Retinal pigment epithelial cell (primary cell): ENCODE data around the gene KIAA0513.

ENCODE experiments used
- DNase-seq: peaks from one replicate; pipeline ENCODE4 v3.0.0-alpha.2; 2010; ENCODE audit warnings: low read depth
- H3K4me3 ChIP-seq: 2 replicates; pipeline ENCODE4 v1.5.1; 2011; ENCODE audit warnings: mild to moderate bottlenecking, low read length, control low read depth, moderate library complexity
- TF ChIP-seq, protein P1 (sequence below): conservative IDR thresholded peaks from 2 replicates; pipeline ENCODE4 v1.5.1; 2011; ENCODE audit warnings: low read depth, low read length, control low read depth, inconsistent platforms

KIAA0513 gene

DNA sequence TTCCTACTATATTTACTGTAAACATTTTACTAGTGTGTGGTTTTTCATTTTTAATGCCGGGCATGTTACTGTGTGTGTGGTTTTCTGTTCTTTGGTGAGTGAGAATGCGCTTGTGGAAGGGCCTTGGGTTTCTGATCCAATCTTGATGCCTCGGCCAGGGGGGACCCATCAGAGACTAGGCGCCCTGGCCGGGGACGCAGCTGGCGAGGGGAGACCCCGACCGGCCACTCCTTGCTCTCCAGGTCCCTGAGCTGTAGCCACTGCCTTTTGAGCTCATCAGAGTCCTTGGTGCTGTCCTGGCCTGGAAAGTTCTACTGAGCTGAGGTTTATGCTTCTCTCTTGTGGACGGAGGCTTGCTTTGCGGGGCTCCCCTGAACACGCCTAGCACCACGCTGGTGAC is 37.5 kb downstream of the KIAA0513 start:
- H3K4me3 ChIP-seq: no peak overlapping the region
- no peak for DNase-seq
- TF ChIP-seq, protein P1, sequence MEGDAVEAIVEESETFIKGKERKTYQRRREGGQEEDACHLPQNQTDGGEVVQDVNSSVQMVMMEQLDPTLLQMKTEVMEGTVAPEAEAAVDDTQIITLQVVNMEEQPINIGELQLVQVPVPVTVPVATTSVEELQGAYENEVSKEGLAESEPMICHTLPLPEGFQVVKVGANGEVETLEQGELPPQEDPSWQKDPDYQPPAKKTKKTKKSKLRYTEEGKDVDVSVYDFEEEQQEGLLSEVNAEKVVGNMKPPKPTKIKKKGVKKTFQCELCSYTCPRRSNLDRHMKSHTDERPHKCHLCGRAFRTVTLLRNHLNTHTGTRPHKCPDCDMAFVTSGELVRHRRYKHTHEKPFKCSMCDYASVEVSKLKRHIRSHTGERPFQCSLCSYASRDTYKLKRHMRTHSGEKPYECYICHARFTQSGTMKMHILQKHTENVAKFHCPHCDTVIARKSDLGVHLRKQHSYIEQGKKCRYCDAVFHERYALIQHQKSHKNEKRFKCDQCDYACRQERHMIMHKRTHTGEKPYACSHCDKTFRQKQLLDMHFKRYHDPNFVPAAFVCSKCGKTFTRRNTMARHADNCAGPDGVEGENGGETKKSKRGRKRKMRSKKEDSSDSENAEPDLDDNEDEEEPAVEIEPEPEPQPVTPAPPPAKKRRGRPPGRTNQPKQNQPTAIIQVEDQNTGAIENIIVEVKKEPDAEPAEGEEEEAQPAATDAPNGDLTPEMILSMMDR: no peak

DNA sequence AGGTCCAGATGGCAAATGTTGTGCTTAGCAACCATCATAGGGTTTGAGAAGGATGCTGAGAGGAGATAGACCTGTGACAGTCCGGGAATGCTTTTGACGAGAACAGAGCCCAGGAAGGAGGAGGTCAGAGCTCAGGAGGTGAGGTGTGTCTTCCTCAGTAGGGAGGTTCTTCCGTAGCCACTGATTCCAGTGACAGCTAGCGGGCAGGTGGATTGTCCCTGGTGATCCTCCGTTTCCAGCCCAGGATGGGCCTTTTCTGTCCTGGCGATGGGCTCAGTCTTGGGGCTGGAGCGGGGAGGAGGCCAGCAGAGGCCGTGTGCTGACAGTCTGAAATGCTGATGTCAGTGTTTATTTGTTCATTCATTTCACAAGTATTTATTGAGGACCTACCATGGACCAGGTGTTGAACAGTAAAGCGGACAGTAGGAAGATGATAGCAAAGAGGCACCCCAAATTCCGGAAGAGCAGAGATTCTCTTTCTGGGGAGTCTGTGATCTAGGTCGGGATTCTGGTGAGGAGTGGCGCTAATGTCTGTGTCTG is 38.8 kb downstream of the KIAA0513 start:
- no peak overlapping the region for H3K4me3 ChIP-seq
- no peak for DNase-seq
- TF ChIP-seq, protein P1: no peak

DNA sequence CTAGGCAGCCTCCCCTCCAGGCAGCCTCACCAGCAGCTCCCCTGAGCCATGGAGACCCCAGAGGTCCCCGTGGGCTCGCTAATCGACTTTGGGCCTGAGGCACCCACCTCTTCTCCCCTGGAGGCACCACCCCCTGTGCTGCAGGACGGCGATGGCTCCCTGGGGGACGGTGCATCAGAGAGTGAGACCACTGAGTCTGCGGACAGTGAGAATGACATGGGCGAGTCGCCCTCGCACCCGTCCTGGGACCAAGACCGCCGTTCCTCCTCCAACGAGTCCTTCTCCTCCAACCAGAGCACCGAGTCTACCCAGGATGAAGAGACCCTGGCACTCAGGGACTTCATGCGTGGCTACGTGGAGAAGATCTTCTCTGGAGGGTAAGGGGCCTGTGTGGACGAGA is 39.4 kb downstream of the KIAA0513 start:
- no peak overlapping the region for H3K4me3 ChIP-seq
- TF ChIP-seq, protein P1: no peak
- no peak for DNase-seq

DNA sequence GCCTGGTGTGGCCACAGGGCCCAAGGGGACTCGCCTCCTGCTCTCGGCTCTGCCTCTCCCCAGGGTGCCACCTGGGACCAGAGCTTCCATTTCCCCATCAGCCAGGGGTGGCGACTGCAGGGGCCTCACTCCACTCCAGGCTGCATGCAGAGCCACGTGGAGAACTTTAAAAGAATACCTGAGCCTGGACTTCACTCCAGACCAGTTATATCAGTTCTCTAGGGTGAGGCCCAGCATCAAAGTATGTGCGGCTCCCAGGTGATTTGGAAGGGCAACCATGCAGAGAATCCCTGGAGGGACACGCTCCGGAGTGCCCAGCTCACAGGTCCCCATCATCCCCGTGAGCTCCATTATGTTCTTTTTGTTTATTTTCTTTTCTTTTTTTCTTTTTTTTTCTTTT is 39.8 kb downstream of the KIAA0513 start:
- TF ChIP-seq, protein P1: no peak
- no peak for DNase-seq
- H3K4me3 ChIP-seq: no peak overlapping the region

DNA sequence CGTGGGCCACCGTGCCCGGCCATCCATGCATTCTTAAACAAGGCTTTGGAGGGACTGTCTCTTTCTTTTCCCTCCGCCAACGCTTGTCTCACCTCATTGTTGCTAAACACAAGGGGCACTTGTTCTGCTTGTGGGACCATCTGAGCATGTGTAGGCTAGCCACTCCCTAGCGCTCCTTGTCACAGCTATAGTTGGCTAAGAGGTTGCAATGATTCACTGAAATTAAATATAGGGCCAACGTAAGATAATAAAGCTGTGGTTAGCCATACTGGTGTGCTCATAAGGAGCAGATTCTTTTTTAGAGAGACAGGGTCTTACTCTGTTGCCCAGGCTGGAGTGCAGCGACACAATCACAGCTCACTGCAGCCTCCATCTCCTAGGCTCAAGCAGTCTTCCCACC is 41.2 kb downstream of the KIAA0513 start:
- no peak for DNase-seq
- TF ChIP-seq, protein P1: no peak
- no peak overlapping the region for H3K4me3 ChIP-seq

DNA sequence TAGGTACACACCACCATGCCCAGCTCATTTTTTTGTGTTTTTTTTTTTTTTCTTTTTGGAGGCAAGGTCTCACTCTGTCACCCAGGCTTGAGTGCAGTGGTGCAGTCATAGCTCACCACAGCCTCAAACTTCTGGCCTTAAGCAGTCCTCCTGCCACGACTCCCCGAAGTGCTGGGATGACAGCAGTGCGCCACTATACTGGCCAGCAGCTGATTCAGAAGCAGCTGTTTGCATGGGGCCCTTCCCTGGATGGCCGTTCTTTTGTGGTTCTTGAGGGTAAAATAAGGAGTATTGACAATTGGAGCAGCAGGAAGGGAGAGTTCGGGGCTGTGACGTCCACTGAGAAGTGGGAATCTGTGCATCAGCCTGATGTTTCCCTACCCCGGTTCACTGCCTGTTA is 41.6 kb downstream of the KIAA0513 start:
- no peak overlapping the region for H3K4me3 ChIP-seq
- DNase-seq: no peak
- TF ChIP-seq, protein P1: no peak

DNA sequence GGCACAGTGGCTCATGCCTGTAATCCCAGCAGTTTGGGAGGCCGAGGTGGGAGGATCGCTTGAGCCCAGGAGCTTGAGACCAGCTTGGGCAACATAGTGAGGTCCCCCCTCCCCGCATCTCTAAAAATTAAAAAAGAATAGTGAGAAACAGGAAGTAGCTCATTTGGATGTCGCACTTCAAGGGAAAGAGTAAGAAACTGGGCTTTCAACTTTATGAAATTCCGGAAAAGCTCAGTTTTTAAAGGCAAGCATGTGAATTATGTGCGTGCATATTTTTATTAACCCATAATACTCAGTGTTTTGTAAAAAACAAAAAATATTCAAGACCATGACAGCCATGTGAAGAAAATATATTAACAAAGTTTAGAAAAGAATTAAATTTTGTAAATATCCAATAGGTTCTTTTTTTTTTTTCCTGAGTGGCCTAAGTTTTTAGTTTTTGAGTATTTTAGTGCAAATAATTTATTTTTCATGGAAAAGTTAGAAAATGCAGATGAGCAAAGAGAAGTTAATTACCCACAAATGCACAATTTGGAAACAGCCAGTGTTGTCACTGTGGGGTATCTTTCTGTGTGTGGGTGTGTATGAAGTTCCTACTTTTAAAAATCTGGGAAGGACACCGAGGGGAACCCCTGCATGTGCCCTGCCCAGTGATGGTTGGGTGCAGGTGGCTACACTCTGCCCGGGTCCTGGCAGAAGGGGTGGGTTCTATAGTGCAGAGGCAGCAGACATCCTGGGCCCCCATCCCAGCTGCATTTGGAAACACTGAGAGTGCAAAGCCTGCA is 44.7 kb downstream of the KIAA0513 start:
- no peak overlapping the region for H3K4me3 ChIP-seq
- TF ChIP-seq, protein P1: no peak
- DNase-seq: no peak
